Kasumi-1 (cell line): ENCODE measurements around the gene THAP10.
"Not testable (repeated sequence)": the region's sequence is repeated elsewhere in the genome, so short reads cannot be mapped to it uniquely, and the experiment has no call there.

Experiments
- DNase-seq, 2 experiments: peaks; one replicate each; lab custom pipeline; 2025; lab: John Stamatoyannopoulos, UW

Gene THAP10

DNA sequence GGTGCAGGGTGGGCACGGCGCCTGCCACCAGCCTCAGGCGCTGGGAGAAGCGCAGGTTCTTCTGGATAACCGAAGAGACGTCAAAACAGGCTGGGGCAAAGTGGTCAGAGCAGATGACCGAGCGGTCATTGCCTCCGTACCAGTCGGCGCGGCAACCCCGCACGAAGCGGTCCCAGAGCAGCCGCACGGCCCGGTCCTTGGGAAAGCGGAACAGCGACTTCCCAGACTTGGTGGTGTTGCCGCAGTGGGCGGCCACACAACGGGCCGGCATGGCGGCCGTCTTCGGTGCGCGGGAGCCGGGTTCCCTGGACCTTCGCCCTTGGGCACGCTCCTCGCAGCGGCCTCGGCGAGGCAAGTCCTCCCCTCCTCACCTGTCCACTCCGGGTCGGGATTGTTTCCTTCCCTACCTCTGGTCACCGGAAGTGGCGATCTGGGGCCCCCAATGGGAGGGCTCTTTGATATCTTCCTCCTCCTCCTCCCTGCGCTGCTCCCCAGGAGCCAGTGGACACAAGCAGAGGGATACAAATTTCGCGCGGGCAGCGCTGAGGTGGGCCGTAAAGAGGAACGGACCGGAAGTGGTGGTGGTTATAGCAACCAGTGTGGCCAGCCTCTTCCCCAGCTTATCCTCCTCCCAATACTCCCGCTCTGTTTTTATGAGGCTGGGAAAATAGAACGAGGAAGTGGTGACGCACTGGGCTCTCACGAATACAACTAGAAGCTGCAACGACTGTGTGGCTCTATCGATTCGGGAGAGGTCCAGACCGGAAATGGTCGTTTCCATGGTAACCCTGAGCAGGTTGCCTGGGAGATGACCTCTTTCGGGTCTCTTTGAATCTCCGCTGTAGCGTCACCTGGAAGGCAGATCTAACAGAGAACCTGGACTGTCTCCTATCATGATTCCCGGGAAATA, at the start of gene THAP10, which contains the start of gene LRRC49:
Gene THAP10, minus strand, starts transcription at position 432 of the 910 bp plus-strand sequence. Its CDS starts 161 bp downstream, at position 271.
Gene LRRC49, plus strand, starts transcription at position 825 of the 910 bp plus-strand sequence. Its CDS starts 69 bp downstream, at position 894.
- no peak for DNase-seq

DNA sequence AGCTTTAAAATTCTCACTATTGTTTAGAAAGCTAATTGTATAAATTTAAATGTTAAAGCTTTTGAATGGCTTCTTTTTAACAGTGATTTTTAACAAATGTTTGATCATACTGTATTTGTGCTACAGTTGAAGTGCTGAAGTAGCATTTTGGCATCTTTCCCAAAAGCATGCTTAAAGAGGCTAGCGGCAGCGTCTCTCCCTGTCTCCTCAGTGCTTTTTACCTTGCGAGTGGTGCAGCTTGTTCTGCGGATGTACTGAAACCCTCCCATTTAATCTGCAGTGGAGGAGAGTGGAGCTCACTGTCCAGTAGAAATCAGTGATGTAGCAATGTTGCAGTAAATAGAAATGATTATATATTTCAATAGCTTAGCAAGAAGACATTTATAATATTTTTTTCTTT, 44.1 kb upstream of the THAP10 start:
- DNase-seq: no peak

DNA sequence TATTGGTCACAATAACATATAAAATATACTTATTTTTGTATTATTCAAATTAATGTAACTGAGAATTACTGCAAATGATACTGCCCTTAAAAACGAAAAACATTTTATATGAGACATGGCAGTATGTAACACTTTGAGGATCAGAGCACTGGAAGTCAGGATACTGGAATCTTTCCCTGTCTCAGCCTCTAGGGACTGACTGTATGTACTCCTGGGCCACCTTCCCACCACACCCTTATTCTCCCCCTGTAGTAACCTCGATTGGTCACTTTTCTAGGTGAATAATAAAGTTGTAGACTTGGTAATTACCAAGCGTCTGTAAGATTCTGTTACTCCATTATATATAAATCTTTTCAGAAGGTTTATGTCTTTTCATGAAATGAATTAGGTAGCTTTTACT, 43.4 kb upstream of the THAP10 start:
- no peak for DNase-seq

DNA sequence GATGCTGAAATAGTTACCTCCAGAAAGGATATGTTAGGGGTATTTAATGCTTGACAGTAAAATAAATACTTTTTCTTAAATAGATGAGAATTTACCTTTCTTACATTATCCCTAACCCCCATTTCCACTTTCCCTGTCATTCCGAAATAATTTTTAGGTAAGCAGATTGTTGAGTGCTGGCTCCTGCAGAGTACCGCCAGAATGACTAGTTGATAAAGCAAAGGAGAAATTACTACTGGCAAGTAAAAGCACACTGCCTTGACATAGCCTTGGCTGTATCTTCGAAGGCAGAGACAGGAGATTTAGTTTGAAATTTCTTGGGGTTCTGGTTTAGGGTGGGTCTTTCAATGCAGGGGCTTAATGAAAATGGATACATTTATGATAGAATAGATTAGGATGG, 41.2 kb upstream of the THAP10 start:
- DNase-seq: no peak

DNA sequence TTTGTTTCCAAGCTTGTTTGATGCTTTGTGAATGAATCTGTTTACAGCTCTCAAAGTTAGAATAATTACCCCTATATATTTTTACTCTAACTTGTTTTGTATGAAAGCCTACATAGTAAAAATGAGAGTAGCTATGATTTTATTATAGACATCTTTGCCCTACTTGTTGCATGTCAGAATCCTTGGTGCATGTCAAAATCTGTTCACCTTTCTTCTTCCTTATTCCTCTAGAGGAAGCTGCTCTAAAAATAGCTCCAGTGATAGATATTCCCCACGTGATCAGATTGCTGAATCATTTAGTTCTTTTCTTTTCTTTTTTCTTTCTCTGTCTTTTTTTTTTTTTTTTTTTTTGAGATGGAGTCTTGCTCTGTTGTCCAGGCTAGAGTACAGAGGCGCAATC, 40.2 kb upstream of the THAP10 start:
- no peak for DNase-seq

DNA sequence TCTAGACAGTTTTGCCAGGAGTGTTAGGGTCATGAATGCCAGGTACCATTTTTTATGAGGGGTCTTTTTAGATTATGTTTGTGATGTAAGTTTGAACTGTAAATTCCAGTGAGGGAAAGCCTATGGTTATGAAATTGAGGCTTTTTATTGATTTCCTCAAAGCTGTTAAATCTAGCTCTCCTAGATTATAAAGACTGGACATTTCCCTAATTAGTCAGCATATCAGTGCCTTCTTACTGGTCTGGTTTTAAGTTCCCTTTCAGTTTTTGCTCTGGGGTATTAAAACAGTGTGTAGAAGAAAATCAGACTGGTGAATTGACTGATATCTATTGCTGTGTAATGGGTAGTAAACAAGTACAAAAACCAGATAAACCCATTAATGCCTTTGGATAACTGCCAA, 39.6 kb upstream of the THAP10 start:
- DNase-seq: no peak

DNA sequence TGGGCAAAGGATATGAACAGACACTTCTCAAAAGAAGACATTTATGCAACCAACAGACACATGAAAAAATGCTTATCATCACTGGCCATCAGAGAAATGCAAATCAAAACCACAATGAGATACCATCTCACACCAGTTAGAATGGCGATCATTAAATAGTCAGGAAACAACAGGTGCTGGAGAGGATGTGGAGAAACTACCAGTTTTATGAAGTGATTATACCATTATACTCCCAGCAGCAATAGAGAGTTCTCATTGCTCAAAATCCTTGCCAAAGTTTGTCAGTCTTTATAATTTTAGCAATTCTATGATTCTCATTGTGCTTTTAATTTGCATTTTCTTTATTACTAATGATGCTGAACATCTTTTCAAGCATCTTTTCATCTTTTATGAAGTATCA, 34.7 kb upstream of the THAP10 start:
- not testable (repeated sequence) for DNase-seq

DNA sequence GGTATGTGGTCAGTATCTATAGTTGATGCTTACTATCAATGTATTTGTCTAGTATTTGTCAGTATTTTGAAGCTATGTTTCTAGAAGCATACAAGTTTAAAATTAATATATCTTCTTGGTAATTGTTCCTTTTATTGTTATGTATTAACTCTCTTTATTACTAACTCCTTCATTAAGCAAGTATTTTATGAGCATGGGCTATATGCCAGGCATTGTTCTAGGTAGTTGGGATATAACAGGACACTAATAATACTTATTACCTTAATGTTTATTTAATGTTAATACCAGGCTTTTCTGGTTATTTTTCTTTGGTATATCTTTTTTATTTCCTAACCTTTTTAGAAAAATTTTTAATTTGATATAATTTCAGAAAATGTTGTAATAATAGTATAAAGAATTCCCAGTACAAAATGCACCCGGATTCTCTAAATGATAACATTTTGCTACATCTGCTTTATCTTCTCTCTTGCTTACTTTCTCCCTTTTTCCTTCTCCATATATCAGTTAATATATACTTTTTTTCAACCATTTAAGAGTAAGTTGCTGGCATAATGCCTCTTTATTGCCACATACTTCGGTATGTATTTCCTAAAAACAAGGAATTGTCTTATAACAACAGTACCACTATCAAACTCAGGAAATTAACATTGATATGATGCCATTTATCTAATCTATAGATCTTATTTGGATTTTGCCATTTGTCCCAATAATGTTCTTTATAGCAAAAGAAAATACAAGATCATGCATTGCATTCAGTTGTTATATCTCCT, 31.3 kb upstream of the THAP10 start:
- DNase-seq: no peak

DNA sequence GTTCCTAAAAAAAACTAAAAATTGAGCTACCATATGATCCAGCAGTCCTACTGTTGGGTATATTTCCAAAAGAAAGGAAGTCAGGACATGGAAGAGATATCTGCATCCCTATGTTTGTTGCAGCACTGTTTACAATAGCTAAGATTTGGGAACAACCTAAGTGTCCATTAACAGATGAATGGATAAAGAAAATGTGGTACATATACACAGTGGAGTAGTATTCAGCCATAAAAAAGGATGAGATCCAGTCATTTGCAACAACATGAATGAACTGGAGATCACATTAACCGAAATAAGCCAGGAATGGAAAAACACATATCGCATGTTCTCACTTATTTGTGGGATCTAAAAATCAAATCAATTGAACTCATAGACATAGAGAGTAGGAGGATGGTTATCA, 29.9 kb upstream of the THAP10 start:
- DNase-seq: no peak

DNA sequence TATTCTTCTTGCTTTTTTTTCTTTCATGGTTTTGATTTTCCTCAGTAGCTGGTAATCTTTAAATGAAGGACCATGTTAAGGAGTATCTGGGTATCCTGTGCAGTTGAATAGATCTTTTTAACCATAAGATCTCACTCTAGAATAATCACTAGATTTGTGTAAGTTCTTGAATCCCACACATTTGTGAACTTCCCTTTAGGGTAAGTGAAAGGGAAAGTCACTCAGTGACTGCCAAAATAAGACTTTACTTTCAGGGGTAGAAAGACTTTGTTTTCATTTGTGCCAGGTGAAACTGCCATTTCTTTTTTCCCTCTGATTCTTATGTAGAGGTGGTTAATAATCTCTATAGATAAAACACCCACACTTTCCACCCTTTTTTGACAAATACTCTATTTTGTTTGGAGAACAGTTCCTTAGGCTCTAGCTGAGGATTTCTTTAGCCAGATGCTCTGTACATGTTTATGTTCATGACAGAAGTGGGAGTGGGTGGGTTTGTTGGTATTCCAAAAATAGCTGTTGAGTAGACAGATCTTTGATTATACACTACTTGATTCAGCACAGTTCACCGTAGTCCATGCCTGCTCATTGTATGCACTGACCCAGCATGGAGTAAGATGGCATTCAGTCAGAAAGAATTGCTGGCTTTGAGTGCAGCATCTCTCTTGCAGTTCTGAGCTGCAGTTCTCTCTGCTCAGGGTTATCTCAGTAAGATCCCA, 28.9 kb upstream of the THAP10 start:
- DNase-seq: no peak

DNA sequence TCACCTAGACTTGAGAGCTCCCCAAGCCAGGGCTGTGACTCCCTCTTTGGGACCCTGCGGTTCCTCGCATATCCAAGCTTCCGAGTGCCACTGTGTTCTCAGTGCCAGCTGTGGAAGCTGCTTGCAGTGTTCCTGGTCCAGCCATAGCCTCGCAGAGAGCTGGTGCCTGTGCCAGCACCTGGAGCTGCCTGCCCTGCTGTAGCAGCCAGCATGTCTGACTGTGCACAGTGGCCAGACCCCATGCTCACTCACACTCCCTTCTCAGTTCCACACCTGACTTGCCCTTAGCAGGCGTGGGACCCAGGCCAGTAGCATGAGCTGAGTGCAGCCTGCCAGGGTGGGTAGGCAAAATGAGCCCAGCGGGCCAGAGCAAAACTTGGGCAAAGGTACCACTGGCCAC, 25.7 kb upstream of the THAP10 start:
- DNase-seq: no peak

DNA sequence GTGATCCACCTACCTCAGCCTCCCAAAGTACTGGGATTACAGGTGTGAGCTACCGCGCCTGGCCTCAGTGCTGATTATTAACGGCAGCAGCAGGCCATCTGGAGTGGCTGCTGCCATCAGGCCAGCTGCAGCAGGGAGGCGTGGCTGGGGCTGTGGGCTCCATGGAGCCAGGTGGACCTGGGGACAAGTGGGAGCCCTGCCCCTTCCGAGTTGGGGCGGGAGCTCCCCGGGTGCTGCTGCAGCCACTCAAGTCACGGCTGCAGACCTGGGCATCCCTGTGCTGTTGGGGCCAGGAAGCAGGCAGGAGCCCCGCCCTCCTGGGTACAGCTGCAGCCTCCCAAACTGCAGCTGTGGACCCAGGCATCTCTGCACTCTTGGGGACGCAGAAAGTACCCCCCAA, 24.3 kb upstream of the THAP10 start:
- DNase-seq: no peak

DNA sequence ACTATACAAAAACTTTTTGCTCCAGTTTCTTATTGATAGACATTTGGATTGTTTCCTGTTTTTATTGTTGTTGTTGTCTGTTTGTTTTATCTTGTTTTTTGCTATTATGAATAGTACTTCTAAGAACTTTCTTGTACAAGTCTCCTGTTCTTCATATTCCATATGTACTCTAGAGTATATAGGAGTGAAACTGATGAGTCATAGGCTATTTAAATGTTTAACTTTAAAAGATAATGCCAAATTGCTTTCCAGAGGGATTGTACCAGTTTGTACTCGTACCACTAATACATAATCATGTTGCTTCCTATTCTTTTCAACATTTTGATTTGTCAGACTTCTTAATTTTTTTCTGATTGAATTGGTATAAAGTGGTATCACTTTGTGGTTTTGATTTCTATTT, 20.0 kb upstream of the THAP10 start:
- no peak for DNase-seq

DNA sequence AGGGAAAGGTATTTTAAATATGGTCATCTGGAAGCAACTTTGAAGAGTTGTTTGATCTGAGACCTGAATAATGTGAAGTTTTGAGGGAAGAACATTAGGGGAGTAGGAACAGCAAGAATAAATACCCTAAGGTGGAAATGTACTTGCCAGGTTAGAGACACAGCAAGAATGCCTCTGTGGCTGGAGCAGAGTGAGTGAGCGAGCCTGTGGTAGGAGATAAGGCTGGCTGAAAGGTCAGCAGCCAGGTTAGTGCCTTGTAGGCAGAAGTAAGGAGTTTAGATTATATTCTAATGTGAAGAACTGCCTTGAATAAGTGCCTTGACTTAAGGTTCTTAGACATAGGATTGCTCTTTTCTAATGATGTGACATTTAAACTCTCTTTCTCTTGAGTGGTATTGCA, 18.7 kb upstream of the THAP10 start:
- no peak for DNase-seq

DNA sequence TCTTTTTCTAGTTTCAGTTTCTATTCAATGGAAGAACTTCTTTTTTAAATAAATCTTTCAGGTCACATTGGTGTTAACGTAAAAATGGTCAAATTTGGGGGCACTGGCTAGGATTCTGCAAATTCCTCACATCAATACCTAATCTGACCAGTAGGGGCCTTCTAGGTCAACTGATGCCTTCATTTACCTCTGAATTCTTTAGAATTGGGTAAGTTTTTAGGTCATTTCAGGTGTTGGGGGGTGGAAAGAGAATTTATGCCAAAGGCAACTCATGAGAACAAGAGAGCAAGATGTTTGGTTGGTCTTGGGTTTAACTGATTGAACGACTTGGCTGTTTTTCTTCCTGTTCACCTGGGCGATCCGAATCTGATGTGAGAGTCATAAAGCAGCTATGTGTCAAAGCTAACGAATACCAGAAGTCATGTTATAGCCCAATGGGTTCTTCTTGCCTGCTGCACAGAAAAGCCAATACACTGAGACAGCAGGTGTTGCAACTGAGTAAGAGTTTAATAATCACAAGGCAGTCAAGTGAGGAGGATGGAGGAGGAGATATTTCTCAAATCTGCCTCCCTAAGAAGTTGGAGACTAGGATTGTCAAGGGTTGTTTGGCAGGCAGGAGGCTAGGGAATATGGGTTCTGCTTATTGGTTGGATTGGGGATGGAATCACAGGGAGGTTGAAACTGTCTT, 15.7 kb upstream of the THAP10 start:
- DNase-seq: no peak

DNA sequence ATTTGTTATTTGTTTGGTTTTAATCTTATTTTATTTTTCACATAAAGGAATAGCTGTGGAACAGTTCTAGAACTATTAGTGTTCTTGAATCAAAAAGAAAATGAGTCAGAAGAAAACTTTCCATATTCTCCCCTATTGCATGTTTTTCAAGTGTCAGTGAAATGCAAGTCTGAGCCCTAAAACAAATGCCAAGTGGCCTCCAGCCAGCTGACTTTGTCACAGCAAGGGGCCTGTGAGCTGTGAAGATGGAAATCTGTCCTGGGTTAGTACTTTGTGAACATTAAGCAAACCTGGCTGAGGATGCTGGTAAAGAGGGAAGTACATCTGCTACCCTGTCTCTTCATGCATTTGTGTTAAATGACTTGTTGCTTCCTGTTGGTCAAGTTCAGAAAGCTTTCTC, 14.6 kb upstream of the THAP10 start:
- no peak for DNase-seq

DNA sequence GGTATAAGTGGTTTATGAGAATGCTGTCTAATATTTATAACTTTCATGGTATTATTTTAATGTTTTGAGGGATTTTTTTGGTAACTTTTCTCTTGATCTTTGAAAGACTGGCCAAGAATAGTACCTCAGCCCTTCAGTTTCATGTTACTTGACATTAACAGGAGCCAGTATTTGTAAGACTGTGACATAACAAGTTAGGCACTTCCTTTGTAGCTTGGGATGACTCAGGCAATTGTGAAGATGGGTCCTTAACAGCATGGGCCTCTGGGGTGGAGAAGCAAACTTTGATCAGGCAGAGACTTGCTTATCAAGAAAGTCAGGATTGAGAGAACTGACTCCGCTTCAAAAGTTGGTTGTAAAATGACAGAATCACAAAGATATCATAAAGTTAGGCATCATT, 9.9 kb upstream of the THAP10 start:
- DNase-seq: no peak

DNA sequence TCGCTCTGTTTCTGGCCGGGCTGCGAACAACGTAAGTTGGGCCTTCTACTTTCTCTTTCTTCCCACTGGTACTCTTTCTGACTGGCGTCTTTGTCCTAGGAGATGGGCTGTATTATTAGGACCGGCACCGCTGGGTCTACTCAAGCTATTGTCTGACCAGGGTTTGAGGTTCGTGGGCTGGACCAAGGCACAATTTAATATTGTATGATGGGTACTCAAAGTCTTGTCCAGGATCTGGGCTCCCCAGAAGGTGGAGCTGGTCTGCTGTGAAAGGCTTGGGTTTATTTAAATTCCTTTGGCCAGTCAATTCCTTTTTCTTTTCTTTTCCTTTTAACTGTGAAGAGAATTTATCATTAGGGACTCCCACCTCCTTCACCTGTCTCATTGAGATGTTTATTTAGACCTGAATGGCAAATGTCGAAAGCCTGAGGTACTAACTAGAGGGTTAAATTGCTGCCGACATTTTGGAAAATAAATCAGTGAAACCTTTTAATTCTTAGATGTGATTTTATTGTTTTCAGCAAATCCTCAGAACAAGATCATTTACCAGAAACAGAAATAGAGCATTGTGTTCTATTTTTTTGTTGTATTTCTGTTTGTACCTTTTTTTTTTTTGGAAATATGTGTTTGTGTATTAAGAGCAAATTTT, 803 bp upstream of the THAP10 start:
- DNase-seq: no peak

DNA sequence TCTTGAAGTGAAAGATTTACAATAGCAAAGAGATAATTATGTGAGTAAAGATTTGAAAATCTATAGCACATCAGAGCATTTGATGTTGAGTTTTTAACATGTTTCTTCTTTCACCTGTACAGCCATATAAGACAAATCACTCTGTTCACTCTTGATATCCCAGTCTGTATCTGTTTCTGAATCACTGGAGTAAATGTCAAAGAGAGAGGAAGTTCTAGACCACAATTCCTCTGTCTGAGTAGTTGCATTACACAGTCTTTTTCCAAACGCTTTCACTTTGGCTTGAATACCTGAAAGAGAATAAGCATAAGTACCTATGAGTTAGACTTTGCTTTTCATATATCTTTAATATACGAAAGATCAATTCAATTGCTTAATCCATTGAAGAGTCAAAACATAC, 9.9 kb downstream of the THAP10 start:
- DNase-seq: no peak

DNA sequence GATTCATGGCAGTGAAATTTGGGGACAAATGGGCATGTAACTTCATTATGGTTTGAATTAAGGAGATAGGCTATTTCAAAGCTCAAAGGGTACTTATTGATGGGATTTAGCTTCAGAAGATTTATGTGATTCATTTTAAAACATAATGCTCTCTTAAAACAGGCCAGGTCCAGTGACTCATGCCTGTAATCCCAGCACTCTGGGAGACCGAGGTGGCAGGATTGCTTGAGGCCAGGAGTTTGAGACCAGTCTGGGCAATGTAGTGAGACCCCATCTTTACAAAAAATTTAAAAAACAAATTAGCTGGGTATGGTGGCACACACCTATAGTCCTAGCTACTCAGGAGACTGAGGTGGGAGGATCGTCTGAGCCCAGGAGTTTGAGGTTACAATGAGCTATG, 11.5 kb downstream of the THAP10 start:
- no peak for DNase-seq

DNA sequence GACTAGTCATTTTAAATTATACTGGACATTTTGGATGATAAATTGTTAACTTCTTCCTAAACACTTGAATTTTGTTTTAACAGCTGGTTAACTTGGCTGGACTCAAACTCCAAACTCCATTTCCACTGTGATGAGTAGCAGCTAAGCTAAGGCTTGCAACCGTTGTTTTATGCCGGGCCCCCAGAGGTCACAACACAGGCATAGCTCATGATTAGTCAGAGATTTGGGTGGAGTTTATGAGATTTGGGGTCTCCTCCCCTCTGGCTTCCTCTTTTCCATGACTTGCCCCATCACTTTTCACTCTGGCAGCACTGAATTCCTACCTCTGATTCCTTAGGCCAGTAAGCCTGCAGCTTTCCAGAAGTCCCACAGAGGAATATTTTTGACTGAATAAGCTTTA, 12.8 kb downstream of the THAP10 start:
- no peak for DNase-seq
